ENCODE results near the gene MAMLD1.

Gene MAMLD1

DNA sequence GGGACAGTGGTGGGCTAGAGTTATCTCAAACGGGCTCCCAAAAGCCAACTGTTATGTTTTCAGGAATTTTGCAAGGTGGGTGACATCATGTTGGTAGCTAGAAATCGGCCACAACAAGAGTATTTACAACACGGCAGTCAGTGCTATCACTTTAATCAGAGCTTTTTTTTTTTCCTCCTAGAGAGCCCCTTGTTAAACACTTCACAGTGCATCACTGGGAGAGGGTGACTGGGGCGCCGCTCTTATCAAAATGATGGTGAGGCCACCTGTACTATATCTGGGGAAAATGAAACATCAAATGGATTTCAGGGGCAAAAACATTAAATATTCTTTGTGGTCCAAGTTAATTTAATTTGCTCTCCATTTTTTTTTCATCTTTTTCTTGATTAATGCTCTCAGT, 44.9 kb downstream of the MAMLD1 start:
- no peak for DNase-seq

DNA sequence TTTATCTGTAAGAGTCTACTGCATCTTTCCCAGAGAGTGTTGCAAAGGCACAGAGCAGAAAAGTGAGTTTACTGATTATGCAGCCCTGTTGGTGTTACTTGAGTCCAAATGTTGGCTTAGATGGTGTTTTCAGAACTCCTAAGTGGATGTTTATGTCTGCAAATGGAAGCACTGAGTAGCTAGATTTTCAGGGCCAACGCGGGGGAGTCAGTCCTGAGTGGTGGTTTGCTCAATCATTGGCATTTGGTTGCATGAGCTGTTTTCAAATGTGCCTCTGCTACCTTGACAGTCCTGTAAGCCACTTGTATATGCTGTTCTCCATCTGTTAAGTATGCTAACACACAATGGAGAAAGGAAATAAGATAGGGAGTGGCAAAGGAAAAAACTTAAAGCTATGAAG, 45.4 kb downstream of the MAMLD1 start:
- DNase-seq = no peak

GRCh38 chrX:150409486-150409885, 46.4 kb downstream of the MAMLD1 start:
- DNase-seq = no peak

- DNase-seq = no peak
These were observed 46.8 kb downstream of the MAMLD1 start for GRCh38 chrX:150409964-150410363.

DNA sequence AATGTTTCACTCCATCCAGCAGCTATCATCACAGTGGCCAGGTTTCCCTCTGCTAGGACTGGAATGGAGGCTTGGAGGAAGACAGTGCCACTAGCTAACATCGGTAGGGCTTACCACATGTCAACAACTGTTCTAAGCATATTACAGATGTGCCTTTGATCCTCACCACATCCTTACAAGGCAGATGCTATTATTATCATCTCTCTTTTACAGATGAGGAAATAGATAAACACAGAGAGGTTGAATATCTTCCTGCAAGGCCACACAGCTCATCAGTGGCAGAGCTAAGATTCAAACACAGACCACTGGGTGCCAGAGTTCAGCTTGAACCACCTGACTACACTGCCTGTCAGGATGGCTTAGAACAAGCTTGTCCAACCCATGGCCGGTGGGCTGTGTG, 47.4 kb downstream of the MAMLD1 start:
- DNase-seq = no peak

GRCh38 chrX:150411656-150412055, 48.5 kb downstream of the MAMLD1 start:
- DNase-seq = no peak

DNA sequence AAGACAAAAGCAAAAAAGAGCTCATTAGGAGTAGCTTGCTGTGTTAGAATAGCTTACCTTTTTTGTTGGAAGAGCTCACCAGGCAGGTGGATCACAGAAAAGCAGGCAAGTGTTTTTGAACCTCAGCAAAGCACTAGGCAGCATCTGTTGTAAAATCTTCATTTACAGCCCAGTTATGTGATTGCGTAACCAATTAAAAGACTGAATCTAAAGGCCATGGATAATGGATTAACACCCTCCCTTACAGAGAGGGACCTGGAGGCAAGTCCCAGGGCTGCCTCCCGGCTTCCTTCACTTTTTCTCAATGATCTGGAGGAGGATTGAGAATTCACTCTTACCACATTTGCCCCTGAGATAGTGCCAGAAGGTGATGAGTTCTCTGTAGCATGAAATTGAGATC, 51.1 kb downstream of the MAMLD1 start:
- DNase-seq = no peak

- no peak for DNase-seq
These were observed 53.4 kb downstream of the MAMLD1 start for GRCh38 chrX:150416469-150416868.

- DNase-seq = no peak
These were observed 58.7 kb downstream of the MAMLD1 start for GRCh38 chrX:150421816-150422215.

DNA sequence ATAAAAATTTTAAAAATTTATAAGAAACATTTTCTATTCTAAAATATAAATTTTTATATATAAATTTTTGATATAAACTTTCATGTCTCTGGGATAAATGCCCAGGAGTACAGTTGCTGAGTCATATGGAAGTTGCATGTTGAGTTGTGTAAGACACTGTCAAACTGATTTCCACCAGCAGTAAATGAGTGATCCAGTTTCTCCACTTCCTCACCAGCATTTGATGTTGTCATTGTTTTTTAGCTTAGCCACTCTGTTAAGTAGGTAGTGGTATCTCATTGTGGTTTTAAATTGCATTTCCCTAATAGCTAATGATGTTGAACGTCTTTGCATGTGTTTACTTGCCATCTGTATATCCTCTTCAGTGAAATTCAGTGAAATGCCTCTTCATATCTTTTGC, 66.5 kb downstream of the MAMLD1 start:
- DNase-seq = no peak

DNA sequence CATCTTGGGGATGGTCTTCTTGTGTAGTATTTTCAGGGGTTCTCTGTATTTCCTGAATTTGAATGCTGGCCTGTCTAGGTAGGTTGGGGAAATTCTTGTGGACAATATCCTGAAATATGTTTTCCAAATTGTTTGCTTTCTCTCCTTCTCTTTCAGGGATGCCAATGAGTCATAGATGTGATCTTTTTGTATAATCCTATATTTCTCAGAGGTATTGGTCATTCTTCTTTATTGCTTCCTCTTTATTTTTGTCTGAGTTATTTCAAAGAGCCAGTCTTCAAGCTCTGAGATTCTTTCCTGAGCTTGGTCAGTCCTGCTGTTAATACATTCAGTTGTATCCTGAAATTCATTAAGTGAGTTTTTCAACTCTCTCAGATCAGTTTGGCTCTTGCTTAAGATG, 73.1 kb downstream of the MAMLD1 start:
- DNase-seq = no peak

DNA sequence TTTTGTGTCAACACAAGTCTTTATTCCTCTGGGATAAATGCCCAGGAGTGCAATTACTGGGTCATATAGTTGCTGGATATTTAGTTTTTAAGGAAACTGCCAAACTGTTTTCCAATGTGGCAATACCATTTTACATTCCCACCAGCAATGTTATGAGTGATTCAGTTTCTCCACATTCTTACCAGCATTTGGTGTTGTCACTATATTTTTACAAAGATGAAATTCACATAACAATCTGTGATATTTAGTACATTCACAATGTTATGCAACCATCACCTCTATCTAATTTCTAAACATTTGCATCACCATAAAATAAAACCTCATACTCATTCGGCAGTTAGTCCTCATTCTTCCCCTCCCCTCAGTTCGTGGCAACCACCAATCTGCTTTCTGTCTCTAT, 75.0 kb downstream of the MAMLD1 start:
- DNase-seq = no peak

DNA sequence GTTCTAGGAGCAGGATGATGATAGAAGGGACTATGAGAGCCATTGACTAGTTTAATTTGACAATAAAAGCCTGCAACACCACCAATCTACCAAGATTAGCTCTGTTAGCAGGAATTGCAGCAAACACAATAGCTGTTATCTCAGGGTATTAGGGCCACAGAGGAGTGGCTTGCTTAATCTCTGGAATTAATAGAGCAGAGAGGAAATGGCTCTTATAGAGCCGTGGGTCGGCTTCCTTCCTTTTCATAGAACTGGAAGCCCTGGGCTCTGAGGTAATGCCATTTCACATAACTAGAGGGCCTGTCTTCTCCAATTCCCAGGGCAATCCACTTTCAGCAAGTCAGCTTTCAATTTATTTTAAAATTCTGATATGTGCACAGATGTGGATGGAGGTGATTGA, 83.0 kb downstream of the MAMLD1 start:
- DNase-seq = no peak

GRCh38 chrX:150446995-150447394, 83.9 kb downstream of the MAMLD1 start:
- DNase-seq = no peak

- DNase-seq = no peak
These were observed 86.2 kb downstream of the MAMLD1 start for GRCh38 chrX:150449313-150449712.

- no peak for DNase-seq
These were observed 87.5 kb downstream of the MAMLD1 start for GRCh38 chrX:150450519-150451177.

DNA sequence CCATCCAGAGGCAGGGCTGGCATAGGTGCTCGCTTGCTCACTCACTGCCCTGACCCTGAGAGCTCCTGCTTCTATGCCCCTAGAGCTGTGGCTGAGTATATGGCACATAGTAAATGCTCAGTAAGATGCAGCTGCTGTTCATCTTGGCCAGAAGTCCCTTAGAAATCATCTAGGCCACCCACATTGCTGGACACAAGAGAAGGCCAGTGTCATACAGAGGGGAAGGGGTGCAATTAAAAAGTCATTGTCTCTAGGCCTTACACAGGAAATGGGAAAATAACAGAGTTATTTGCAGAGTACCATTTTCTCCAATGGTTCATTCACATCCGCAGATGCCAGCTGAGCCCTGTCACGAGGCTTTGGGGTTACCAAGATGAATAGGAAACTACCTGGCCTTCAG, 88.8 kb downstream of the MAMLD1 start:
- no peak for DNase-seq

- DNase-seq = no peak
These were observed 91.0 kb downstream of the MAMLD1 start for GRCh38 chrX:150454083-150454482.

GRCh38 chrX:150454508-150455214, 91.5 kb downstream of the MAMLD1 start:
- no peak for DNase-seq

DNA sequence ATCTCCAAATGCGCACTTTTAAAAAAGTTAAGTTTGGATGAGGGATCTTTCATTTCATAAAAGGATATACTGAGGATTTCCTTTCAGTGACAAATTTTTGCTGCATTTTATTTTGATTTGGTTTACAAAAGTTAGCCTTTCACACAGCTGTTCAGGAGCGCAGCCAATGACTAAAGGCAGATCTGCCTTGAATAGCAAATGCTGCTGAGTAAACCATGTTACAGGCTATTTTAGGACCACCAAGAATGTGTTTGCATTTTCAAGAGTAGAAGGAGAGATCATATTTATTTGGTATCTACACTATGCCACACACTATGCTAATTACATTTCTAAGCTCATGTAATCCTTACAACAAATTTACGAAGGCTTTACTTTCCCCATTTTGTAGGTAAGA, 92.1 kb downstream of the MAMLD1 start:
- DNase-seq = no peak

DNA sequence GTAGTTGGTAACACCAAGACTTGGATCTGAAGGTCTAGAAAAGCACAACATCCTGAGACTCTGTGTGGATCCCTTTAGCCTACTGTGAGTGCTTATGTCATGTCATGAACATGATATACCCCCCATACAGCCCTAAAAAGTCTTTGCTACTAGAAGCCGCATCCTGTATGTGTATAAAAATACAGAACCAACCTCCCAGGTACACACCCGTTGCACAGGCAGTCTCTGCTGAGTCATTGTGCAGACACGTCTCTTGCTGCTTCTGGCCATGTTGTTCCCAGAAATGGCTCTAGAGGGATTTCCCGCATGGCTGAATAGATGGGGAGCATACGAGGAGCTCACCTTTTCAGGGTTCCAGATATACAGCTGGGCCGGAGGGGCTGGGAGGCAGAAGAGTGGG, 93.3 kb downstream of the MAMLD1 start:
- DNase-seq = no peak

DNA sequence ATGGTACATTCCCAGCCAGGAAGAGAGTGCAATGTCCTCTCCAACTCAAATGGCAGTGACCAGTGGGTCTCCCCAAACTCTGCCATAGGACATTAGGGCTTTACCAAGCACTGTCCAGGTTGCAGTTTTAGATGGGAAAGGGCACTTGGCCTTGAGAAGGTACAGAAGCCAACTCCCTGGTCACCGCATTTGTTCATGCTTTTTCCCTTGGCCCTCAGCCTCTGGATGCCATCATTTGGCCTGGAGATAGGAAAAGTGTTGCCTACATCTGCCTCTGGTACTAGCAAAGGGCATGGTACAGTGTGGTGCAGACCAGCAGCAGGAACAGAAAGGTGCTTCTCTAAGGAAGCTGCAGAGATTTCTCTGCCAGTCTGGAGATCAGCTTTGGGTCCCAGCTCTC, 93.8 kb downstream of the MAMLD1 start:
- DNase-seq = no peak

DNA sequence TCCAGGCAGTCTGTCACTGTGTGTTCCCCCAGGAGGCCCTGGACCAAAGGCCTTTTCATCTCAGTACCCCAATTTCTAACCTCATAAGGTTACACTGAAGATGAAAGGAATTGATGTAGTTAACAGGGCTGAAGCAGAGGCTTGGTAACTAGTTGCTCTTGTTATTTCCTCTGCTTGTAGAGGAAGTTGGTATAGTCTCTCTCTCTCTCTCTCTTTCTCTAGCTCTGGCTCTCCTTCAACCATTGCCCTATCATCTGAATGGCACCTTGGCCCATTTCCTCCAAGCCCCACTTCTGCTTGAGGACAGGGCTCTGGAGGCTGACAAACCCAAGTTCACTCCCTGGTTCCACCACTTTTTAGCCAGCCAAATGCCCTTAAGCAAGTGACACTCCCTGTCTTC, 96.1 kb downstream of the MAMLD1 start:
- DNase-seq = no peak

GRCh38 chrX:150460063-150460462, 96.9 kb downstream of the MAMLD1 start:
- no peak for DNase-seq

- no peak for DNase-seq
These were observed 97.7 kb downstream of the MAMLD1 start for GRCh38 chrX:150460781-150461180.
